Smooth muscle cell (in vitro differentiated cells): ENCODE results near the gene HIP1. TPM values are rescaled to one million over a fixed set of nuclear protein-coding genes. Genes with fewer than 3 reads are reported as not detected.
"Not testable (repeated sequence)": the region's sequence is repeated elsewhere in the genome, so short reads cannot be mapped to it uniquely, and the experiment has no call there.

ENCODE experiments used
- DNase-seq: peaks from one replicate; lab custom pipeline; 2025; ENCODE audit not compliant: unreplicated experiment; lab: John Stamatoyannopoulos, UW
- H2AFZ ChIP-seq: fragments of 200-600 bp; sonication (generic); 2 replicates; pipeline ENCODE4 v1.6.0; 2016; ENCODE audit warnings: antibody characterized with exemption, low read depth, mild to moderate bottlenecking
- H3F3A ChIP-seq: fragments of 200-600 bp; sonication (generic); 2 replicates; pipeline ENCODE4 v1.6.0; 2017; ENCODE audit warnings: antibody characterized with exemption, low read depth
- H3K27ac ChIP-seq: fragments of 200-600 bp; sonication (generic); 2 replicates; pipeline ENCODE4 v1.5.1; 2016; ENCODE audit warnings: low read depth, mild to moderate bottlenecking
- H3K27me3 ChIP-seq: fragments of 200-600 bp; sonication (generic); 2 replicates; pipeline ENCODE4 v1.6.1; 2016; ENCODE audit warnings: low read depth, mild to moderate bottlenecking
- H3K36me3 ChIP-seq: fragments of 200-600 bp; sonication (generic); 2 replicates; pipeline ENCODE4 v1.5.1; 2016; ENCODE audit warnings: low read depth
- H3K4me1 ChIP-seq: fragments of 200-600 bp; sonication (generic); 2 replicates; pipeline ENCODE4 v1.5.1; 2016; ENCODE audit warnings: low read depth
- H3K4me2 ChIP-seq: fragments of 200-600 bp; sonication (generic); 2 replicates; pipeline ENCODE4 v1.6.0; 2016; ENCODE audit warnings: mild to moderate bottlenecking
- H3K4me3 ChIP-seq: fragments of 200-600 bp; sonication (generic); 2 replicates; pipeline ENCODE4 v1.5.1; 2016; ENCODE audit warnings: mild to moderate bottlenecking
- H3K79me2 ChIP-seq: fragments of 200-600 bp; sonication (generic); 2 replicates; pipeline ENCODE4 v1.6.0; 2016; ENCODE audit warnings: low read depth, mild to moderate bottlenecking
- H3K9ac ChIP-seq: fragments of 200-600 bp; sonication (generic); 2 replicates; pipeline ENCODE4 v1.6.0; 2016; ENCODE audit warnings: low read depth
- H3K9me3 ChIP-seq: fragments of 200-600 bp; sonication (generic); replicated peaks from 2 replicates; pipeline ENCODE4 v1.5.1; 2016; ENCODE audit warnings: low read depth
- H4K20me1 ChIP-seq: fragments of 200-600 bp; sonication (generic); 2 replicates; pipeline ENCODE4 v1.6.0; 2016; ENCODE audit warnings: low read depth
- CTCF ChIP-seq: fragments of 200-600 bp; sonication (generic); IDR thresholded peaks from 2 replicates; pipeline ENCODE4 v1.5.1; 2017; ENCODE audit warnings: borderline replicate concordance, mild to moderate bottlenecking, antibody characterized with exemption; ENCODE audit not compliant: insufficient read depth, poor library complexity, severe bottlenecking
- WGBS: methylation state at CpG from one replicate; pipeline ENCODE4 v1.1.7; 2016; ENCODE audit warnings: low lambda C conversion rate; 5-methylcytosine and 5-hydroxymethylcytosine counted together
- polyA plus RNA-seq: library from polyadenylated mRNA; unstranded; fragments of >200 nt; fragmentation: Nextera tagmentation; extraction: Ambion mirVana; gene quantifications from 2 replicates; pipeline ENCODE4 v1.2.1, GENCODE V29; 2016
- total RNA-seq: library from RNA; depleted of rRNA; stranded (reverse); fragments of >200 nt; gene quantifications from 2 replicates; pipeline ENCODE4 v1.2.3, GENCODE V29; 2014

HIP1 gene
- total and polyA plus RNA-seq, 2 experiments from 2014 or later, result 4.7 to 8.4 TPM

DNA sequence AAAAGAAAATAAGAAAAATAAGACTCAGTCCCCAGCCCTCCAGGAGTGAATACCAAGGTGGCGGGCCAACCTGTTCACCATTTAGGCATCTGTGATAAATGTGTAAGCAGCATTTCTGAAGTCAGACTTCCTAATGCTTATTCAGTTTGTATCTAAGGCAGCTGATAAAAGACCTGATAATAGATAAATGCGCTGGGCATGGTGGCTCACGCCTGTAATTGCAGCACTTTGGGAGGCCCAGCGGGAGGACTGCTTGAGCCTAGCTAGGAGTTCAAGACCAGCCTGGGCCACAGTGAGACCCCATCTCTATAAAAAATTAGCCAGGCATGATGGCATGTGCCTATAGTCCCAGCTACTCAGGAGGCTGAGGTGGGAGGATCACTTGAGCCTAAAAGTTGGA, 143.0 kb downstream of the HIP1 start:
- Histone ChIP-seq H3K9me3 (no peaks in the 10 kb centered on the region), H4K20me1 (no peaks in the 10 kb centered on the region), H3K79me2 (no peaks in the 10 kb centered on the region), H3K4me3 (no peak overlapping the region), H3K27ac (no peak overlapping the region), H3K9ac (no peak overlapping the region), H3K4me1 (peaks cover 28% of the 10 kb centered on the region), H3K36me3 (no peaks in the 10 kb centered on the region), H3F3A (no peaks in the 10 kb centered on the region), H3K4me2 (no peak overlapping the region), H2AFZ (no peak overlapping the region), H3K27me3 (no peaks in the 10 kb centered on the region)
- 96% methylated on average over 4 of the region's 4 CpGs for WGBS
- TF ChIP-seq CTCF, result no peak
- no peak for DNase-seq

- not testable (repeated sequence) for H3K4me2 ChIP-seq, H3K27me3 ChIP-seq, DNase-seq, H3F3A ChIP-seq, H3K9me3 ChIP-seq, H3K79me2 ChIP-seq, H4K20me1 ChIP-seq, H2AFZ ChIP-seq, H3K27ac ChIP-seq, H3K4me3 ChIP-seq, H3K9ac ChIP-seq, H3K36me3 ChIP-seq
- WGBS, result 92% methylated on average over 11 of the region's 12 CpGs
- H3K4me1 ChIP-seq, result peaks cover 17% of the 10 kb centered on the region
These were observed 145.1 kb downstream of the HIP1 start for GRCh38 chr7:75593500-75594184.

DNA sequence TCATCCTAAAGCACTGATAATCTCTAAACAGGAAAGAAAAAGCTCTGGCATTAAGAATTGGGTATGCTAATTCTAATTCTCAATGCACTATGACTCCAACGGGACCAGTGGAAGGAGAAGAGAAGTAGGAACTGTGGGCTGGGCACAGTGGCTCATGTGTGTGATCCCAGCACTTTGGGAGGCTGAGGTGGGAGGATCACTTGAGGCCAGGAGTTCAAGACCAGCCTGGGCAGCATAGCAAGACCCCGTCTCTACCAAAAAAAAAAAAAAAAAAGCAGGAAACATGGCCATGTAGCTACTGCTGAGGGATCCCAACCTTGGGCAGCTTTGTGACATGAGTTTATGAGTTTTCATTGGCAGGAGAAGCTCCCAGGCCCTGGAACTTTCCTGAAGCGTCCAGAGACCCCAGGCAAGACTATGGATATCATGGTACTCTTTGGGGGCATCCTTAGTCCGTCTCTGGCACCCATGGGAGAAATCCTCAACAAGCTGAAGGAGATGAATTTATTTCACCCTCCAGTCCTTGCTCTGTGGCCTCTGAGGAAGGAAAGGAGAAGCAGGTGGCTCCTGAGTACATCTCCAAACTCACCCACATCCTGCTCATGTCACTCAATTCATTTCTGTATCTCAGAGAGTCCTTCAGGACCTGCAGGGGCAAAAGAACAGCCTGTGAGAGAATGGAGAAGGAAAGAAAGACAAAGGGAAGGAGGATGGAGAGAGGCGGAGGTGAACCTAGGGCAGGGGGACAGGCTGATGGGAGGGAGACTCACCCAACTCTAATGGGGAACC, 147.1 kb downstream of the HIP1 start:
- no peak overlapping the region for H3K4me2 ChIP-seq
- H2AFZ ChIP-seq, result no peak overlapping the region
- H3K36me3 ChIP-seq, result no peaks in the 10 kb centered on the region
- WGBS, result 97% methylated on average over 5 of the region's 5 CpGs
- no peaks in the 10 kb centered on the region for H3F3A ChIP-seq
- DNase-seq, result no peak
- H3K4me1 ChIP-seq, result no peaks in the 10 kb centered on the region
- H3K27me3 ChIP-seq, result no peaks in the 10 kb centered on the region
- H3K4me3 ChIP-seq, result no peak overlapping the region
- no peak overlapping the region for H3K9ac ChIP-seq
- no peak overlapping the region for H3K27ac ChIP-seq
- no peaks in the 10 kb centered on the region for H4K20me1 ChIP-seq
- TF ChIP-seq CTCF, result no peak
- no peaks in the 10 kb centered on the region for H3K79me2 ChIP-seq
- no peaks in the 10 kb centered on the region for H3K9me3 ChIP-seq

GRCh38 chr7:75590373-75591005, 148.3 kb downstream of the HIP1 start:
- no peaks in the 10 kb centered on the region for H3K9me3 ChIP-seq
- H3K36me3 ChIP-seq, result no peaks in the 10 kb centered on the region
- TF ChIP-seq CTCF, result no peak
- 93% methylated on average over 2 of the region's 2 CpGs for WGBS
- no peaks in the 10 kb centered on the region for H3K79me2 ChIP-seq
- H3K27ac ChIP-seq, result no peak overlapping the region
- no peak overlapping the region for H2AFZ ChIP-seq
- no peaks in the 10 kb centered on the region for H3F3A ChIP-seq
- H3K4me3 ChIP-seq, result no peak overlapping the region
- no peaks in the 10 kb centered on the region for H3K27me3 ChIP-seq
- no peak overlapping the region for H3K4me2 ChIP-seq
- no peak overlapping the region for H3K9ac ChIP-seq
- DNase-seq, result no peak
- H3K4me1 ChIP-seq, result no peaks in the 10 kb centered on the region
- no peaks in the 10 kb centered on the region for H4K20me1 ChIP-seq
